Esophagus squamous epithelium (tissue), 4 donors: Measurements from ENCODE around the gene TMEM196.

Experiments used
- CTCF ChIP-seq, 6 experiments: fragments of 450-650 bp in 4 of 6; fragments of 200-600 bp in 2 of 6; sonication (generic) in 2 of 6; IDR thresholded peaks; one replicate each; pipeline ENCODE4 v1.5.1; 2016 to 2019; ENCODE audit warnings: antibody characterized with exemption in 6 of 6, mild to moderate bottlenecking in 4 of 6, moderate library complexity in 4 of 6
- POLR2A ChIP-seq, 4 donors: fragments of 450-650 bp; IDR thresholded peaks; one replicate each; pipeline ENCODE4 v1.6.1; 2017; ENCODE audit warnings: antibody characterized with exemption in 4 of 4, mild to moderate bottlenecking in 4 of 4, moderate library complexity in 3 of 4

- TF ChIP-seq CTCF (IDR thresholded peaks at IDR 0.05) (no peak), POLR2A (IDR thresholded peaks at IDR 0.05) (no peak)
Observed at GRCh38 chr7:19752020-19752419, 21.4 kb downstream of the TMEM196 start.
